ENCODE results near the gene PTGES. TPM values are rescaled to one million over a fixed set of nuclear protein-coding genes. Genes with fewer than 3 reads are reported as not detected.

The PTGES gene
- total RNA-seq, 1 experiment from 2014 or later, result 2.4 TPM

DNA sequence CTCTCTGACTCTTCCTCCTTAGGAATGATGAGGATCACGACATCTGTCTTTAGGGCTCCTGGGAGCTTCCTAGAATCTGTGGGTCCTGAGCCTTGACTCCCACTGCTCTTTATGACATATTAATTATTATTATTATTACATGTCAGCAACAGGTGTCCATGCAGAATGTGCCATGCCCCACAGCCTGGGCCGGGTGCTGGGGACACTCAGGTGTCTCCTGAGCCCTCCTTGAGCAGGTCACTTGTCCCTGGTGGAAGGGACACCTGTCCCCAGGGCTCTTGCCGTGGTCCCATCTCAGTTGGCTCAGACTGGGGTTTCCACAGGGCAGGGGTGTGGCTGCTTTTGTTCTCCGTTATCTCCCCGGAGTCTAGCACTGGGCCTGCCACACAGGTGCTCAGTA lies 34.2 kb downstream of the PTGES start:
- Histone ChIP-seq H3K18ac (ENCODE audit: insufficient read length, low read depth, low read length) (no peak overlapping the region), H4K20me1 (ENCODE audit: control insufficient read depth, insufficient read depth, insufficient read length) (peaks cover 4% of the 10 kb centered on the region), H3T11ph (ENCODE audit: low read length) (no peak overlapping the region), H3K23me2 (ENCODE audit: insufficient read length, low read depth, low read length, poor library complexity, severe bottlenecking) (no peaks in the 10 kb centered on the region), H4K8ac (replicated peaks; ENCODE audit: insufficient read length, low read depth, low read length) (no peak overlapping the region), H3K14ac (ENCODE audit: insufficient read depth, low read length) (no peak overlapping the region), H3K27ac (ENCODE audit: insufficient read length, low read depth, low read length) (no peak overlapping the region), H3K56ac (ENCODE audit: insufficient read length, low read depth, low read length) (no peak overlapping the region), H3K79me1 (ENCODE audit: insufficient read depth, low read depth, low read length, poor library complexity, severe bottlenecking) (no peaks in the 10 kb centered on the region), H3K27me3 (ENCODE audit: insufficient read depth, low read length) (no peaks in the 10 kb centered on the region), H4K5ac (ENCODE audit: insufficient read length, low read depth, low read length) (no peak overlapping the region), H3K9me3 (ENCODE audit: control insufficient read depth, low read depth, low read length) (no peaks in the 10 kb centered on the region), H3K23ac (ENCODE audit: insufficient read length, low read depth, low read length) (no peak overlapping the region), H3K79me2 (ENCODE audit: insufficient read depth, low read length) (no peaks in the 10 kb centered on the region), H3K9ac (ENCODE audit: extremely low read depth, insufficient read length, low read length) (no peak overlapping the region), H3K4ac (ENCODE audit: low read depth, low read length) (no peak overlapping the region), H2AFZ (ENCODE audit: low read length) (no peak overlapping the region), H3K4me2 (ENCODE audit: insufficient read depth, insufficient read length, low read length) (no peak overlapping the region), H2AK5ac (ENCODE audit: insufficient read length, low read length) (no peak overlapping the region), H2BK5ac (ENCODE audit: insufficient read length, low read length) (no peak overlapping the region), H3K4me1 (ENCODE audit: insufficient read depth, low read length) (no peaks in the 10 kb centered on the region), H4K91ac (ENCODE audit: insufficient read length, low read depth, low read length) (no peak overlapping the region), H2BK12ac (ENCODE audit: insufficient read length, low read depth, low read length) (no peak overlapping the region), H2BK120ac (ENCODE audit: low read depth, low read length, poor library complexity, severe bottlenecking) (no peak overlapping the region), H2BK20ac (ENCODE audit: low read depth, low read length, poor library complexity, severe bottlenecking) (no peak overlapping the region), H2BK15ac (ENCODE audit: low read depth, low read length) (no peak overlapping the region)
- H3K4me3 Mint-ChIP-seq, result no peak overlapping the region
- TF ChIP-seq, protein P1, sequence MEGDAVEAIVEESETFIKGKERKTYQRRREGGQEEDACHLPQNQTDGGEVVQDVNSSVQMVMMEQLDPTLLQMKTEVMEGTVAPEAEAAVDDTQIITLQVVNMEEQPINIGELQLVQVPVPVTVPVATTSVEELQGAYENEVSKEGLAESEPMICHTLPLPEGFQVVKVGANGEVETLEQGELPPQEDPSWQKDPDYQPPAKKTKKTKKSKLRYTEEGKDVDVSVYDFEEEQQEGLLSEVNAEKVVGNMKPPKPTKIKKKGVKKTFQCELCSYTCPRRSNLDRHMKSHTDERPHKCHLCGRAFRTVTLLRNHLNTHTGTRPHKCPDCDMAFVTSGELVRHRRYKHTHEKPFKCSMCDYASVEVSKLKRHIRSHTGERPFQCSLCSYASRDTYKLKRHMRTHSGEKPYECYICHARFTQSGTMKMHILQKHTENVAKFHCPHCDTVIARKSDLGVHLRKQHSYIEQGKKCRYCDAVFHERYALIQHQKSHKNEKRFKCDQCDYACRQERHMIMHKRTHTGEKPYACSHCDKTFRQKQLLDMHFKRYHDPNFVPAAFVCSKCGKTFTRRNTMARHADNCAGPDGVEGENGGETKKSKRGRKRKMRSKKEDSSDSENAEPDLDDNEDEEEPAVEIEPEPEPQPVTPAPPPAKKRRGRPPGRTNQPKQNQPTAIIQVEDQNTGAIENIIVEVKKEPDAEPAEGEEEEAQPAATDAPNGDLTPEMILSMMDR (conservative IDR thresholded peaks at IDR 0.05), result no peak
- peaks cover 2% of the 10 kb centered on the region for H3K27me3 Mint-ChIP-seq (ENCODE audit: low read depth)
- no CpG with 5 or more reads among the region's 5 CpGs for WGBS (ENCODE audit: extremely low coverage, insufficient read length, low lambda C conversion rate)
- no peak for DNase-seq
- no peaks in the 10 kb centered on the region for H3K9me3 Mint-ChIP-seq
- H3K4me1 Mint-ChIP-seq, result peaks cover 2 to 5% of the 10 kb centered on the region in 2 experiments; a peak in 2 of 4 replicates
- no peak overlapping the region for H3K27ac Mint-ChIP-seq
- no peaks in the 10 kb centered on the region for H3K36me3 Mint-ChIP-seq (ENCODE audit: insufficient read depth in 1 of 3, low read depth in 3 of 3)

Data from H9 (cell line).